GM13976 (cell line): ENCODE measurements around the gene RIPK3.

Source experiments
- DNase-seq: peaks from one replicate; pipeline ENCODE4 v3.0.0; 2012; ENCODE audit warnings: low spot score
- in situ Hi-C: fragments of 300-500 bp; cut with MboI; formaldehyde crosslinking; loops from one replicate; pipeline ENCODE4 v1.12.0; 2022; ENCODE audit warnings: low sequenced_read_pairs, mixed read lengths, inconsistent platforms; ENCODE audit not compliant: unreplicated experiment
- TF ChIP-seq, protein P1 (sequence below): IDR thresholded peaks from 2 replicates; pipeline ENCODE4 v1.5.1; 2012; ENCODE audit warnings: borderline replicate concordance, mild to moderate bottlenecking; ENCODE audit not compliant: insufficient read depth; ENCODE audit errors: extremely low read depth, missing control alignments, control extremely low read depth

The RIPK3 gene

GRCh38 chr14:24384169-24384568 lies 44.4 kb upstream of the RIPK3 start:
- TF ChIP-seq, protein P1, sequence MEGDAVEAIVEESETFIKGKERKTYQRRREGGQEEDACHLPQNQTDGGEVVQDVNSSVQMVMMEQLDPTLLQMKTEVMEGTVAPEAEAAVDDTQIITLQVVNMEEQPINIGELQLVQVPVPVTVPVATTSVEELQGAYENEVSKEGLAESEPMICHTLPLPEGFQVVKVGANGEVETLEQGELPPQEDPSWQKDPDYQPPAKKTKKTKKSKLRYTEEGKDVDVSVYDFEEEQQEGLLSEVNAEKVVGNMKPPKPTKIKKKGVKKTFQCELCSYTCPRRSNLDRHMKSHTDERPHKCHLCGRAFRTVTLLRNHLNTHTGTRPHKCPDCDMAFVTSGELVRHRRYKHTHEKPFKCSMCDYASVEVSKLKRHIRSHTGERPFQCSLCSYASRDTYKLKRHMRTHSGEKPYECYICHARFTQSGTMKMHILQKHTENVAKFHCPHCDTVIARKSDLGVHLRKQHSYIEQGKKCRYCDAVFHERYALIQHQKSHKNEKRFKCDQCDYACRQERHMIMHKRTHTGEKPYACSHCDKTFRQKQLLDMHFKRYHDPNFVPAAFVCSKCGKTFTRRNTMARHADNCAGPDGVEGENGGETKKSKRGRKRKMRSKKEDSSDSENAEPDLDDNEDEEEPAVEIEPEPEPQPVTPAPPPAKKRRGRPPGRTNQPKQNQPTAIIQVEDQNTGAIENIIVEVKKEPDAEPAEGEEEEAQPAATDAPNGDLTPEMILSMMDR = no peak
- in situ Hi-C loops = no loop called here
- DNase-seq = no peak

GRCh38 chr14:24382064-24382371 lies 42.2 kb upstream of the RIPK3 start:
- in situ Hi-C loops = no loop called here
- TF ChIP-seq, protein P1 = no peak
- no peak for DNase-seq

- in situ Hi-C loops = no loop called here
- no peak for DNase-seq
- TF ChIP-seq, protein P1 = no peak
Measured at GRCh38 chr14:24381363-24382063, 41.7 kb upstream of the RIPK3 start.

DNA sequence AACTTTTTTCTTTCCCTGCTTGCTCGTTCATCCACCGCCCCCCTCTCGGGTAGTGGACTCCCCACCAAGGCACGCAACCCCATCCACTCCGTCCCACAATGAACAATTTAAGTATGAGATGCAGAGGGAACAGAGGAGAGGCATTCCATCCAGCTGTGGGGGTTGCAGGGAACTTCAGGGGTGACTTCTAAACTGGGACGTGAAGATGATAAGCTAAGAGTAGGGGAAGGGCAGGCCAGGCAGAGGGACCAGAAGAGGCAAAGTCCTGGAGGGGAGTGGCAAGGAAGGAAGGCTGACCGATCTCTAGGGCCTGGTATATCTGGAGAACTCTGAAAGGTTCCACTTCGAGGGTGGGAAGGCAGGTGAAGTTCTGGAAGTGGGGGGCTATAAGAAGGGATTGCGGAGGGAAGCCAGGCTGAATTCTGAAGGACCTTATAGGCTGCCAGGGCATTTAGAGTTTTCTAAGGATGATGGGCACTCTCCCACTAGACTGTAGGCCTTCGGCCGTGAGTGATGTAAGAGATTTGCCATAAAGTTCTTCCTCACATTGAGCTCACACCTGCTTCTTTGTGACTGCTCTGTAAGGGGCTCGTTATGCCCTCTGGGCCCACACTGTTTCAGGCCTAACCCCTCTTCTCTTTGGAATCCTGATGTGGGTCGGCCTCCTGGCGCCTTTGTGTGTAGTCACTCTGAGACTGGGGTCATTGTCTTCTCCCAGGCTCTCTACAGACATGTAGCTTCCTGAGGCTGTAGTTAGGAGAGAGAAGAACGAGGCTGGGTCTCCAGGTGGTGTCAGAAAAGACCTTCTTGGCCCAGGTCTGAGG lies 40.3 kb upstream of the RIPK3 start:
- in situ Hi-C loops = no loop called here
- DNase-seq = no peak
- TF ChIP-seq, protein P1 = no peak

DNA sequence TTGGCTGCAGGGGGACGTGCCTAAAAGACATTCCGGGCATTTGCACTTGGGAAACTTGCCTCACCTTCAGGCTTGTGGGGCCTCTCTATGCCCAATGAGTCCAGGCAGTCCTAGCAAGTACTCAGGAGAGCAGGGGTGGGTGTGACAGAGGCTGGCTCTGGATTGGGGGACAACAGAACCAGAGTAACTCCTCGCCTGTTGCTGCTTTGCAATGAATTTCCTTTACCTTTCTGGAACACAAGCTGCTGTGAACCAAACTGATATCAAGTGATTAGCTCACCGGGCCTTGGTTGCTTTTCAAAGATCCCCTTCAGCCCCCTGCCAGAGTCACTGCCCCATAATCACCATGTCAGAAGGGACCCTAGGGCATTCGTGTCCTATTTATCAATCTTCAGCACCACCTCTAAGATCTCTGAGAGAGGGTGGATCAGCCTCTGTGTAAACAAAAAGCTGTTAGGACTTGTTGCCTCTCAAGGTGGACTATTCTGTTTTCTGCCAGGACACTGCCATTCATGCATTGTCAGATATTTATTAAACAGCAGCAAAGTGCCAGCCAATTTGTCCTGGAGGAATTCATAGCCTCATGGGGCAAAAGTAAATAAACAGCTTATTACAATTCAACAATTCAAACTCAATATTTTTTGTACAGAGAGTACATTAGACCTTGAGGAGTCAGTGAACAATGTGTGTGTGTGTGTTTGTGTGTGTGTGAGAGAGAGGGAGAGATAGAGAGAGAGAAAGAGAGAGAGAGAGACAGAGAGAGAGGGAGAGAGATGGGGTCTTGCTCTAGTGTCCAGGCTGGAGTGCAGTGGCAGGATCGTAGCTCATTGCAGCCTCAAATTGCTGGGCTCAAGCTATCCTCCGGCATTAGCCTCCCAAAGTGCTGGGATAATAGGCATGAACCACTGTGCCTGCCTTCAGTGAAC lies 39.5 kb upstream of the RIPK3 start:
- TF ChIP-seq, protein P1 = no peak
- DNase-seq = no peak
- in situ Hi-C loops = no loop called here

DNA sequence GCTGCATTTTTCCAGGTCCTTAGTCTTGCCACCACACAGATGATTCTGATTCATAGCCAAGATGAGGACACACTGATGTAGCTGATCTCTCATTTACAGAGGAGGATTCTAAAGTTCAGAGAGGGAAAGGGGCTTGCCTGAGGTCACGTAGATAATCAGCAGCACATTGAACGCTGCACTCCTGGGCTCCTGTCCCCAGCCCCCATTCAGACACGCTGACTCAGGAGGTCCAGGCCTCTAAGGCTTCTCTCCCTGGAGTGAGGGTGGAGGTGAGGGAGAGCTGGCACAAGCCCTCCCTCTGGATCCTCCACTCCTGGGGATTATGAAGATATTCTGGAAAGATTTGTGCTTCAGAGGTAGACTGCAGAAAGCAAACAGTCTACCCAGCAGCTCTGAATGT lies 38.5 kb upstream of the RIPK3 start:
- in situ Hi-C loops = no loop called here
- TF ChIP-seq, protein P1 = no peak

More for the DNA sequence above, 38.5 kb upstream of the RIPK3 start:
- DNase-seq = no peak
